Fibroblast of villous mesenchyme (primary cell): ENCODE data around the gene SRGN. TPM values are rescaled to one million over a fixed set of nuclear protein-coding genes. Genes with fewer than 3 reads are reported as not detected.
A peak's percentile ranks its signal among the peaks of the same experiment; 100 is the strongest.
"Not testable (repeated sequence)": the region's sequence is repeated elsewhere in the genome, so short reads cannot be mapped to it uniquely, and the experiment has no call there.

Source experiments
- DNase-seq: peaks from one replicate; pipeline ENCODE4 v3.0.0-alpha.2; 2010; ENCODE audit warnings: low read depth
- H3K4me3 ChIP-seq: 2 replicates; pipeline ENCODE4 v1.5.1; 2011; ENCODE audit warnings: low read depth, mild to moderate bottlenecking, low read length
- total RNA-seq: library from RNA; depleted of rRNA; stranded (reverse); fragments of >200 nt; gene quantifications from 2 replicates; pipeline ENCODE4 v1.2.3, GENCODE V29; 2012
- TF ChIP-seq, protein P1 (sequence below): IDR thresholded peaks from 2 replicates; pipeline ENCODE4 v1.5.1; 2012; ENCODE audit warnings: low read depth, mild to moderate bottlenecking, low read length; ENCODE audit not compliant: insufficient read depth

SRGN gene
- total RNA-seq = 112 and 221 TPM in 2 replicates

- peak within 1 kb of the TSS; percentile 60 for H3K4me3 ChIP-seq
- peak; percentile 92 for DNase-seq
- TF ChIP-seq, protein P1, sequence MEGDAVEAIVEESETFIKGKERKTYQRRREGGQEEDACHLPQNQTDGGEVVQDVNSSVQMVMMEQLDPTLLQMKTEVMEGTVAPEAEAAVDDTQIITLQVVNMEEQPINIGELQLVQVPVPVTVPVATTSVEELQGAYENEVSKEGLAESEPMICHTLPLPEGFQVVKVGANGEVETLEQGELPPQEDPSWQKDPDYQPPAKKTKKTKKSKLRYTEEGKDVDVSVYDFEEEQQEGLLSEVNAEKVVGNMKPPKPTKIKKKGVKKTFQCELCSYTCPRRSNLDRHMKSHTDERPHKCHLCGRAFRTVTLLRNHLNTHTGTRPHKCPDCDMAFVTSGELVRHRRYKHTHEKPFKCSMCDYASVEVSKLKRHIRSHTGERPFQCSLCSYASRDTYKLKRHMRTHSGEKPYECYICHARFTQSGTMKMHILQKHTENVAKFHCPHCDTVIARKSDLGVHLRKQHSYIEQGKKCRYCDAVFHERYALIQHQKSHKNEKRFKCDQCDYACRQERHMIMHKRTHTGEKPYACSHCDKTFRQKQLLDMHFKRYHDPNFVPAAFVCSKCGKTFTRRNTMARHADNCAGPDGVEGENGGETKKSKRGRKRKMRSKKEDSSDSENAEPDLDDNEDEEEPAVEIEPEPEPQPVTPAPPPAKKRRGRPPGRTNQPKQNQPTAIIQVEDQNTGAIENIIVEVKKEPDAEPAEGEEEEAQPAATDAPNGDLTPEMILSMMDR = no peak
Measured at GRCh38 chr10:69087590-69088470, at the start of gene SRGN. SRGN (plus strand) TSS chr10:69088103; CDS start chr10:69088158, 55 bp downstream.

GRCh38 chr10:69040904-69041303 lies 47.0 kb upstream of the SRGN start:
- H3K4me3 ChIP-seq, DNase-seq: not testable (repeated sequence)

DNA sequence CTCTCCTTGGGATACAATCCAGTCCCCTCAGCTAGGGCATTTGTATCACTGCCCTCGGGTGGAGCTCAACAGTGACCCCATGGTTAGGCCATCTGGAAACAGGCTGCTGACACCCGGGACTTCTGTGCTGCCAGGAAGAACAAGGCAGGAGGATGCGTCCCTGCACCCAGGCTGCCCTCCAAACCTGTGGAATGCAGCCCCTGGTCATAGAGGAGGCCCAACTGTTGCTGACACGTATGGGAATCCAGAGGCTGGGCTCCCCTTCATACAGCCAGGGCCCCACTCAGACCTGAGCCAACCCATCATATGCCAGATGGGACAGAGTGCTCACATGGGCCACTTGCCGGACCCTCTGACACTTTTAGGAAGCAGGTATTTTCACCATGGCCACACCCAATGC lies 45.5 kb upstream of the SRGN start:
- TF ChIP-seq, protein P1 = no peak
- no peak for DNase-seq

GRCh38 chr10:69042838-69043237 lies 45.1 kb upstream of the SRGN start:
- TF ChIP-seq, protein P1 = no peak
- DNase-seq = no peak
- no peak overlapping the region for H3K4me3 ChIP-seq

More for the DNA sequence above, 45.5 kb upstream of the SRGN start:
- no peak overlapping the region for H3K4me3 ChIP-seq

DNA sequence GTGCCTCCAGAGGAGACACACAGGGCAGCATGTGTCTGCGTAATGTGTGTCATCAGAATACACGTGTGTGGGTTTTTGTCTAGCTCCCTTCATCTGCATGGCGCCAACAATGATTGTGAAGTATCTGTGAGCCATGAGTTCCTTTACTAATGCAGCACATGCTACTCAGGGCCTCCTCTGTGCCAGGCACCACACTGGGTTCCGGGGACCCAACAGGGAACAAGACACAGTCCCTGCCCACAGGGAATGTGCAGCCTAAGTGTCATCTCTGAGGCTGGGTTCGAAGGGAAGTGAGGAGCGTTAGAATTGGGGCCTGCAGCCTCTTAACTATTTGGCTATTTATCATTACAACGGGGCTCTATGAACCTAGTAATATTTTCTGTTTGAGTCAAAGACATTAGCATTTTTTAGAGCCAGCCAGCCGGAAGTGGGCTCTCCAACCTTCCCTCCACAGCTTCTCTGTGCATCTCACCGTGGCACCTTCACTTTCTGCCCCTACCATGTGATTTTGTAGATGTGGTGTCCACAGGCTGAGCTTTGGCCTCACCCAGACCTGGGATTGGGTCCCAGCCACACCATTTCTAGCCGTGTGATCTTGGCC lies 43.9 kb upstream of the SRGN start:
- DNase-seq = no peak
- H3K4me3 ChIP-seq = no peak overlapping the region
- TF ChIP-seq, protein P1 = no peak

- TF ChIP-seq, protein P1 = no peak
- H3K4me3 ChIP-seq = no peak overlapping the region
- no peak for DNase-seq
Measured at GRCh38 chr10:69044546-69044945, 43.4 kb upstream of the SRGN start.
